DLD1 (cell line): Measurements from ENCODE around the gene CATSPER1.
"Not testable (repeated sequence)": the region's sequence is repeated elsewhere in the genome, so short reads cannot be mapped to it uniquely, and the experiment has no call there.

Source experiments
- in situ Hi-C: cut with HindIII; loops from 2 replicates; pipeline ENCODE4 v1.10.0; 2017; ENCODE audit warnings: low sequenced_read_pairs

The CATSPER1 gene

GRCh38 chr11:66051766-66052663, 25.7 kb upstream of the CATSPER1 start, which contains the start of gene SF3B2:
TSS of gene SF3B2 (plus strand) at chr11:66052364. CDS start at chr11:66052385, 21 bp downstream.
- in situ Hi-C loops = no loop called here

GRCh38 chr11:66051371-66051765, 25.1 kb upstream of the CATSPER1 start:
- in situ Hi-C loops = no loop called here

DNA sequence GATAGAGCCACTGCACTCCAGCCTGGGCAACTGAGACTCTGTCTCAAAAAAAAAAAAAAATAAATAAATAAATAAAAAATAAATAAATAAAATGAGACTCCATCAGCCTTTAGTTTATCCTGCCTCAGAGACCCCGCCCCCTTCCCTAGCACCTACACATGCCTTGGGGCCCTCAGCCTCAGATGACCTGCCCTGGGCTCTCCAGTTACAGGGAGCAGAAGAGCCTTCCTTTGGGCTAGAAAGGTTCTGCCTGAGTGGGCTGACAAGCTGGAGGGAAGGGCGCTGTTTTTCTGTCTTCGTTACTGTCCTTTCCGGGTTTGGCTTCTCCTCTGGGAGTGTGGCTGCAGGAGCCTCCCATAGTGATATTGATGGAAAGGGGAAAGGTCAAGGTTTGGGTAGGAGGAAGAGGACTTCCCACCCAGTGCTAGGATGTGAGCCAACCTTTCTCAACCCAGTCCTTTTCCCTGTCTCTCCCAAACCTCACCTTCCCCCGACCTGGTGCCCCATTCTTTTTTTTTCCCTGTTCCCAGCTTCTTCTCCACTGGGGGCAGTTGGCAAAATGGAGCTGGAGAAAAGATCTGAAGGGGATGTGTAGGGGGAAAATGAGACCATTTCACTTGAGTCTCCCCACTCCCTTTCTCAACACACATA, 24.4 kb upstream of the CATSPER1 start:
- in situ Hi-C loops = no loop called here

- in situ Hi-C loops = no loop called here
Observed at GRCh38 chr11:66048547-66049323, 22.5 kb upstream of the CATSPER1 start, which contains the start of gene GAL3ST3. TSS of gene GAL3ST3 (minus strand) at chr11:66049161. CDS start at chr11:66045415, 3,746 bp downstream.

DNA sequence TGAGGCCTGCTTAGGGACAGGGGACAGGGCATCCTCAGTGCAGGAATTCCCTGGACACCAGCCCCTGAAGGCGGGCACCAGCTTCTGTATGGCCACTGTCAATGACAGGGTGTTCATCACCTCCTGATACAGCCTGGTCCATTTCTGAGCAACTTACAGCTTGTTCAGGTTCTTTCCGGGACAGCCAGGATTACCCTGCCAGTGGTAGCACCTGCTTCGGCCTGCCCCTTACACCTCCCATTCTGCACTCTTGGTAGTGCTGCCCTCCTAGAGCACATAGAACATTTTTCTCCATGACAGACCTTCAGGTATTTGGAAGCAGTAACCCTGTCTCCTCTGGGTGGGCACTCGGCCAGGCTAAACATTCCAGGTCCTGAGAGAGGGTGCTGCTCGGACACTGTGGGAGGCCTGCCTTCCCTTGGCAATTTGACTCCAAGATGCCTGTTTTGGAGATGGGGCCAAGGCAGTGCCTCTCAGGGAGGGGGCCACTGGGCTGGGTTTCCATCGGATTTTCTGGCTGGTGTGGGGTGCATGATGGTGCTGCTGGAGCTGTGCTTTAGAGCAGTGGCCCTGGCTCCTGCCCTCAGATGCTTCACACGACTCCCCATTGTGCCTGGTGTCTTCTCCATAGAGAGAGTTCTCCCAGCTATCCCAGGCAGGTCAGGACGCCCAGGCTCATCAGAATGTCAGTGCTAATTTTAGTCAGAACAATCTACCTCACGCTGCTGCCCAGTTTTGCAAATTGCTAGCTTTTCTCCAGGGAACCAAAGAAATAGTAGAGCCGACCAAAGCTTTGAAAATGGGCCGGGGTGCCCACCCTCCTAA, 21.5 kb upstream of the CATSPER1 start:
- in situ Hi-C loops = no loop called here

DNA sequence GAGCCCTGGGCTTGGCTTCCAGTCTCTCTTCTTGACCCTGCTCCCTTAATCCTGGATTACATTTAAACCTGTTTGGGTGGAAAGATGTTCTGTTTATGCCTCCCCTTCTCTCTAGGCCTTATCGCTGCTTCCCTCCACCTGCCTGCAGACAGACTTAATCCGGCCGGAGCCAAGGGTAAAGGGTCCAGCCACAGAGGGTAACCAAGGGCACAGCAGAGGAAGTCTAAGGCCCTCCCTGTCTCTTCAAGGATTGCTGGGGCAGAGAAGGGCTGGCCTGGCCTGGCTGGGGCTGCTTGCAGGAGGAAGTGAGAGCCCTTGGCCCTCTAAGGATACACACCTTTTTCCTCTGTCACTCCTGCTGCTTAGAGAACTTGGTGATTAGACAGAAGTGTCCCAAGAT, 20.6 kb upstream of the CATSPER1 start:
- in situ Hi-C loops = no loop called here

DNA sequence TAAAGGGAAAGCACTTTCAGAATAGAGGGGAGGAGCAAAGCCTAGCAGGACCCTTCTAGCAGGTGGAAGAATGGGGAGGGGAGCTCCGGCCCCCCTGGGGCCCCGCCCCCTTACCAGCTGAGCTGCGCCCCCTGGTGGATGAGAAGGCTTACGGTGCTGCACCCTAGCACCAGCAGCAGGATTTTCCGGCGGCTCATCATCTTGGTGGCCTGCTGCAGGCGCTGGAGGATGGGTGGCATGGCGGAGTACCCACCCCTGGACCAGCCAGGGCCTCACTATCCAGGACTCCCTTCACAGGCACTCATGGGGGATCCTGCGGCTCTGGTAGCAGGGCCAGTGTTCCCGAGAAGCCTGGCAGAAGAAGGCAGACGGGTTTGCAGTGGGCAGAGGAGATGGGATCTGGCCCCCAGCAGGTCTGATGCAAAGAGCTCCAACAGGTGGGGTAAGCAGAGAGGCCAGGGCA, 18.9 kb upstream of the CATSPER1 start:
- in situ Hi-C loops = no loop called here

GRCh38 chr11:66044757-66045156, 18.5 kb upstream of the CATSPER1 start:
- in situ Hi-C loops = no loop called here

- in situ Hi-C loops = no loop called here
Observed at GRCh38 chr11:66042996-66043906, 17.0 kb upstream of the CATSPER1 start.

GRCh38 chr11:66042227-66042995, 16.1 kb upstream of the CATSPER1 start:
- in situ Hi-C loops = no loop called here

- in situ Hi-C loops = no loop called here
Observed at GRCh38 chr11:66039765-66040164, 13.5 kb upstream of the CATSPER1 start.

GRCh38 chr11:66037327-66037726, 11.0 kb upstream of the CATSPER1 start:
- in situ Hi-C loops = no loop called here

DNA sequence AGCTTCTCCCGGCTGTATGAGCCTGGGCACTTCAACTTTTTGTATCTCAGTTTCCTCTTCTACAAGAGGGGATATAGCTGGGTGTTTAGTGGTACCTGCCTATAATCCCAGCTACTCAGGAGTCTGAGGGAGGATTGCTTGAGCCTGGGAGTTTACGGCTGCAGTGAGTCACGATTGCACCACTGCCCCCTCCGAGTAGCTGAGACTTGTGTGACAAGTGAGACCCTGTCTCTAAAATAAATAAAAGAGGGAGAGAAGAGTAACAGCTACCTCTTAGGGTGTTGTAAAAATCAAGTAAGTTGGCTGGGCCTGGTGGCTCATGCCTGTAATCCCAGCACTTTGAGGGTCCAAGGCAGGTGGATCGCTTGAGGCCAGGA, 10.0 kb upstream of the CATSPER1 start:
- in situ Hi-C loops = no loop called here

DNA sequence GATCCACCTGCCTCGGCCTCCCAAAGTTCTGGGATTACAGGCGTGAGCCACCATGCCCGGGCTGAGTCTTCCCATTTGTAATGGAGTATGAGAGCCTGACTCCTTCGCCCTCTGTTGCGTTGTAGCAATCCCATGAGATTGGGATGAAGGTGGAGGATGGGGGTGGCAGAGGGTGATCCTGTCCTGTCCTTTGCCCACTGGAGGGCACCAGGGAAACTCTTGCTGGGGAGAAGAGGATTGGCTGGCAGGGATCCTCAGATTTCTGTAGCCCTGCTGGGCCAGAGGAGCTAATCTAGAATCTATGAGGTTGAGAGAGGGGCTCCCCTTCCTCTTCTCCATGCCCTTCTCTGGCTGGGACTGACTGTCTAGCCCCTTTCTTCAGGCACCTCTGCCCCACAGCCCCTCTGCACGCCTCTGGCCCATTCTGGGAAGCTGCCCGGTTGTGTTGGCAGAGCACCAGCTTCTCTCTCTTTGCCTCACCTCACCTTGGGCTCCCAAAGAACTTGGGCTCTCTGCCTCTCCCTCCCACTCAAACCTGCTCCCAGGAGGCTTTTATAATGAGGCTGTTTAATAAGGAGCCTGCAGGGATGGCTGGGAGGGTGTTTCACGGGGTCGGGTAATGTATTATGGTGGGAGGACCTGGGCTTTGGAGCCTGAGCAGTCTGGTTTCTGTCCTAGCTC, 9.5 kb upstream of the CATSPER1 start:
- in situ Hi-C loops = no loop called here

DNA sequence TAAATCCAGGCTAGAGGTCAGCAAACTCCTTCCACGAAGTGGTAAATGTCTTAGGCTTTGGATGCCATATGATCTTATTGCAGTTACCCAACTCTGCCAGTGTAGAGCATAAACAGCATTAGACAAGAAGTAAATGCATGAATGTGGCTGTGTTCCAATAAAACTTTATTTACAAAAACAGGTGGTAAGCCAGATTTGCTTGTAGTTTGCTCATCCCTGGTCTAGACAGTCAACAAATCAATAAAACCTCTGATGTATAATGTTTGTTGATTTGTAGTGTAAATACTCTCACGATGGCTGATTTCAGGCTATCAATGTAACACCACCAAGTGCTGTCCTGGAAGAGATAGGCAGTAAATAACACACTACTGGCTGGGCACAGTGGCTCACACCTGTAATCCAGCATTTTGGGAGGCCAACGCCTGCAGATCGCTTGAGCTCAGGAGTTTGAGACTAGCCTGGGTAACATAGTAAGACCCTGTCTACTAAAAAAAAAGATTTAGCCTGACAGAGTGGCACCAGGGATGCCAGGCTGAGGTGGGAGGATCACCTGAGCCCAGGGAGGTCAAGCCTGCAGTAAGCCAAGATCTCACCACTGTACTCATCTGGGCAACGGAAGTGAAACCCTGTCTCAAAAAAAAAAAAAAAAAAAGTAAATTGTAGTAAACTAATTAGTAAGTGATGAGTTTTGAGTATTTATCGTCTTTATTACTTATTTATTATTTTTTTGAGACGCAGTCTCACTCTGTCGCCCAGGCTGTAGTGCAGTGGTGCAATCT, 6.9 kb upstream of the CATSPER1 start:
- in situ Hi-C loops = no loop called here

DNA sequence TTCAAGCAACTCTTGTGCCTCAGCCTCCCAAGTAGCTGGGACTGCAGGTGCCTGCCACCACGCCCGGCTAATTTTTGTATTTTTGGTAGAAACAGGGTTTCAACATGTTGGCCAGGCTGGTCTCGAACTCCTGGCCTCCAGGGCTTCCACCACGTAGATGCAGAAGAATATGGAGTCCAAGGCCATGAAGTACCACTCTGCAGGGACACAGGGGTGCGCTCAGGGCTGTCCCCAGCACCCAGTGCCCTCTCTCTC, 3.2 kb downstream of the CATSPER1 start:
- in situ Hi-C loops = not testable (repeated sequence)

DNA sequence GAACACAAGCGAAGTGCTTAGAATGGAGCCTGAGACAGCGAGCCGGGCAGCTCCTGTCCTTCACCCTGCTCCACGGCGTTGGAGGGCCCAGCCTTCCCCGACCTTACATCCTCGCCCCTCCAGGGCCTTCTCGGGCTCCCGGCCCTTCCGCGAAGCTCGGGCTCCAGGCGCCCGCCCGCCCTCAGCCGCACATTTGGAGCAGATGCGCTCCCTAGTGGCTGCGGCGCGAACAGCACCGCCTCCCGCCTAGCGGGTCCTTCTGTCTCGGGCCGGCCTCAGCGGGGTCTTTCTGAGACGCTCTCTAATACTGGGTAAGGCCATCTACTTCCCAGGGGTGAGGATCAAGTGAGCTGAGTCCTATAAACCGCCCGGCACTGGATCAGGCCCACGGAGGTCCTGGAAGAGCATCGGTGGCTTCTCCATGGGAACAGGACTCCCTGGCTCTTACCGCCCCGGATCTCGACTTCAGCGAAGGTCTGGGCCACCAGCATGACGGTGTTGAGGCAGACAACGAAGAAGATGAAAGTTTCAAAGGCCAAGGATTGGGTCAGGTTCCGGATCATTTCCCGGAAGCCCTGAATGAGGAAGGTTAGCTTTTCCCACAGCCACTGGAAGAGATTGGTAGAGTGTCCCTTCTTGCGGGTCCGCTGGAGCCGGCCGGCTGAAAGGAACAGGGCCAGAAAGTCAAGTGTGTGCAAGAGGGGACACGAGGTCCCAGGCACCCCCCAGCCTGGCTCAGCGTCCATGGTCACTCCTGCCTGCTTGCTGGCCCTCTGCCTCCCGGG, 3.7 kb downstream of the CATSPER1 start:
- in situ Hi-C loops = no loop called here
